ENCODE measurements around the gene FAM13A. TPM values are rescaled to one million over a fixed set of nuclear protein-coding genes. Genes with fewer than 3 reads are reported as not detected.
A peak's percentile ranks its signal among the peaks of the same experiment; 100 is the strongest.

Gene FAM13A
- total RNA-seq, 2 experiments from 2014 or later: 5.0 to 5.1 TPM

DNA sequence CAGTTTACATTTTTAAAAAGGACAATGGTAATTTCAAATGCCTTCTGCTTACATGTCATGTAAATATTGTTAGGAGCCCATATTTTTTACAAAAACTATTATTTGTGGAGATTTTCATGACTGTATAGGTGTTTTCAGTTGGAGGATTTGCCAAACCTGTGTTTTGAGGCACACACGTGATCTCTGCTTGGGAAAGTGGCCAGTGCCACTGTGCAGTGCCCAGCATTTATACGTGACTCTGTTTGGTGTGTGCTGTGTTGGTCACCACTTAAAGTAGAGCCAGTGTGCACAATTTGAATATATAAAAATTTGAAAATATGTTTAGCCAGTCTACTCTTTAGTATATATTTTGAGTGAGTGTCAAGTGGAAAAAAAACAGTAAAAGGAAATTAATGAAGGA is 332.6 kb downstream of the FAM13A start:
- Mint-ChIP-seq H3K9me3 (ENCODE audit: low read depth) (no peaks in the 10 kb centered on the region), H3K27ac (no peak overlapping the region), H3K27me3 (no peaks in the 10 kb centered on the region), H3K36me3 (ENCODE audit: low read depth) (peaks cover 6% of the 10 kb centered on the region), H3K4me3 (no peak overlapping the region), H3K4me1 (no peaks in the 10 kb centered on the region)
- ChIA-PET POLR2A (interaction anchor here (0.6 kb wide), 1 partner anchor 389 kb away, joined by 3 read pairs; no protein-coding TSS in a partner anchor), CTCF (interaction anchor here (0.8 to 1.6 kb wide), 3 partner anchors 10 to 19 kb away, joined by 3 to 4 read pairs (median 3); no protein-coding TSS in a partner anchor)
- intact Hi-C loops (cut with DNase I, micrococcal nuclease): no loop called here
- ATAC-seq (no peak), DNase-seq (no peak)

DNA sequence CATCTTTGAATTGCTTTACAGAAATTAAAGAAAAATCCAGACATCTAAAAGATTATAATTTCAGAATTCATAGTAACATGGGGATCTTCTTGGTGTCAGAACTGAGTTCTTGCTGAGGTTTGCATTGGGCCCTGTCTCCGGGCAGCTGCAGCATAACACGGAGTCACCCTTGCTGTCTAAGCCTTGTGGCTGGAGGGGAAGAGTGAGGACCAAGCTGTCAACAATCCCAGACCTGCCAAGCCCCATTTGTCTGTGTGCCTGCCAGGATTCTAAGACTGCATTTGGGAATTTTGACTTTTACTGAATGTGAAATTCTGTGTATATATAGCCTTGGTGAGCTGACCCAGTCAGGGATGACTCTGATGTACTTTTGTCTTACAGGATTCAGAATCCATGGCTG is 334.2 kb downstream of the FAM13A start:
- ChIA-PET POLR2A (no interaction called here), CTCF (no interaction called here)
- no peak for ATAC-seq

GRCh38 chr4:88722276-88722780 is 334.7 kb downstream of the FAM13A start:
- ChIA-PET POLR2A (no interaction called here), CTCF (no interaction called here)
- H3K36me3 Mint-ChIP-seq (ENCODE audit: low read depth): peaks cover 15% of the 10 kb centered on the region
- no peak overlapping the region for H3K27ac Mint-ChIP-seq
- H3K9me3 Mint-ChIP-seq (ENCODE audit: low read depth): peaks cover 4% of the 10 kb centered on the region
- ATAC-seq (no peak), DNase-seq (no peak)
- H3K4me3 Mint-ChIP-seq: no peak overlapping the region
- H3K4me1 Mint-ChIP-seq: no peaks in the 10 kb centered on the region
- intact Hi-C loops (cut with DNase I, micrococcal nuclease): no loop called here
- H3K27me3 Mint-ChIP-seq: no peaks in the 10 kb centered on the region

More for the DNA sequence above, 334.2 kb downstream of the FAM13A start:
- no peaks in the 10 kb centered on the region for H3K4me1 Mint-ChIP-seq
- peaks cover 12% of the 10 kb centered on the region for H3K36me3 Mint-ChIP-seq (ENCODE audit: low read depth)
- no peak for DNase-seq
- no peaks in the 10 kb centered on the region for H3K9me3 Mint-ChIP-seq (ENCODE audit: low read depth)
- H3K27ac Mint-ChIP-seq: no peak overlapping the region
- intact Hi-C loops (cut with DNase I, micrococcal nuclease): no loop called here
- no peaks in the 10 kb centered on the region for H3K27me3 Mint-ChIP-seq
- no peak overlapping the region for H3K4me3 Mint-ChIP-seq

GRCh38 chr4:88720451-88721428 is 336.2 kb downstream of the FAM13A start:
- no peak for DNase-seq
- POLR2A ChIA-PET: interaction anchor here (0.6 kb wide), 1 partner anchor 25 kb away, joined by 3 read pairs; no protein-coding TSS in a partner anchor
- no peaks in the 10 kb centered on the region for H3K4me1 Mint-ChIP-seq
- H3K4me3 Mint-ChIP-seq: no peak overlapping the region
- no peak overlapping the region for H3K27ac Mint-ChIP-seq
- ATAC-seq: no peak
- intact Hi-C loops (cut with DNase I, micrococcal nuclease): no loop called here
- peaks cover 29% of the 10 kb centered on the region for H3K36me3 Mint-ChIP-seq (ENCODE audit: low read depth)
- no peaks in the 10 kb centered on the region for H3K27me3 Mint-ChIP-seq
- peaks cover 14% of the 10 kb centered on the region for H3K9me3 Mint-ChIP-seq (ENCODE audit: low read depth)
- CTCF ChIA-PET: interaction anchor here (1.0 kb wide), 1 partner anchor 43 kb away, joined by 3 read pairs; no protein-coding TSS in a partner anchor

DNA sequence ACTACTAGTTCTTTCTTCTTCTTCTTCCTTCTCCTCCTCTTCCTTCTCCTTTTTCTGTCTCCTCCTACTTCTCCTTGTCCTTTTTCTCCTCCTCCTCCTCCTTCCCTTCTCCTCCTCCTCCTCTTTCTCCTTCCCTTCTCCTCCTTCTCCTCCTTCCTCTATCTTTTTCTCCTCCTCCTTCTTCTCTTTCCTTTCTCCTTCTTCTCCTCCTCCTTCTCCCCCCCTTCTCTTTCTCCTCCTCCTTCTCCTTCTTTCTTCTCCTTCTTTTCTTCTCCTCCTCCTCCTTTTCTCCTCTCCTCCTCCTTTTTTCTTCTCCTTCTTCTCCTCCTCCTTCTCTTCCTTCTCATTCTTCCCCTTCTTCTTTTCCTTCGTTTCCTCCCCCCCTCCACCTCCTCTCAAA is 337.6 kb downstream of the FAM13A start:
- POLR2A ChIA-PET: no interaction called here
- no peak overlapping the region for H3K4me3 Mint-ChIP-seq
- no peaks in the 10 kb centered on the region for H3K27me3 Mint-ChIP-seq
- peaks cover 41% of the 10 kb centered on the region for H3K36me3 Mint-ChIP-seq (ENCODE audit: low read depth)
- intact Hi-C loops (cut with DNase I, micrococcal nuclease): no loop called here
- peaks cover 16% of the 10 kb centered on the region for H3K9me3 Mint-ChIP-seq (ENCODE audit: low read depth)
- no peaks in the 10 kb centered on the region for H3K4me1 Mint-ChIP-seq
- no peak overlapping the region for H3K27ac Mint-ChIP-seq
- no peak for ATAC-seq
- no peak for DNase-seq
- CTCF ChIA-PET: interaction anchor here (1.0 kb wide), 1 partner anchor 42 kb away, joined by 3 read pairs; no protein-coding TSS in a partner anchor

- no peak overlapping the region for H3K27ac Mint-ChIP-seq
Measured at GRCh38 chr4:88718098-88718497, 338.9 kb downstream of the FAM13A start.

GRCh38 chr4:88713782-88714181 is 343.2 kb downstream of the FAM13A start:
- ATAC-seq (no peak), DNase-seq (no peak)
- H3K4me3 Mint-ChIP-seq: no peak overlapping the region
- ChIA-PET CTCF (interaction anchor here (1.0 kb wide), 1 partner anchor 167 kb away, joined by 3 read pairs; no protein-coding TSS in a partner anchor), POLR2A (no interaction called here)
- peaks cover 20% of the 10 kb centered on the region for H3K9me3 Mint-ChIP-seq (ENCODE audit: low read depth)
- intact Hi-C loops (cut with DNase I, micrococcal nuclease): no loop called here
- H3K4me1 Mint-ChIP-seq: peaks cover 9% of the 10 kb centered on the region
- no peaks in the 10 kb centered on the region for H3K27me3 Mint-ChIP-seq
- no peak overlapping the region for H3K27ac Mint-ChIP-seq
- H3K36me3 Mint-ChIP-seq (ENCODE audit: low read depth): peaks cover 79% of the 10 kb centered on the region

More at GRCh38 chr4:88718098-88718497, 338.9 kb downstream of the FAM13A start:
- Mint-ChIP-seq H3K27me3 (no peaks in the 10 kb centered on the region), H3K36me3 (ENCODE audit: low read depth) (peaks cover 49% of the 10 kb centered on the region), H3K9me3 (ENCODE audit: low read depth) (peaks cover 16% of the 10 kb centered on the region), H3K4me1 (no peaks in the 10 kb centered on the region), H3K4me3 (no peak overlapping the region)
- ChIA-PET POLR2A (no interaction called here), CTCF (interaction anchor here (0.8 to 1.5 kb wide), 2 partner anchors 13 to 87 kb away, joined by 3 read pairs; no protein-coding TSS in a partner anchor)
- ATAC-seq: no peak
- intact Hi-C loops (cut with DNase I, micrococcal nuclease): no loop called here
- no peak for DNase-seq

DNA sequence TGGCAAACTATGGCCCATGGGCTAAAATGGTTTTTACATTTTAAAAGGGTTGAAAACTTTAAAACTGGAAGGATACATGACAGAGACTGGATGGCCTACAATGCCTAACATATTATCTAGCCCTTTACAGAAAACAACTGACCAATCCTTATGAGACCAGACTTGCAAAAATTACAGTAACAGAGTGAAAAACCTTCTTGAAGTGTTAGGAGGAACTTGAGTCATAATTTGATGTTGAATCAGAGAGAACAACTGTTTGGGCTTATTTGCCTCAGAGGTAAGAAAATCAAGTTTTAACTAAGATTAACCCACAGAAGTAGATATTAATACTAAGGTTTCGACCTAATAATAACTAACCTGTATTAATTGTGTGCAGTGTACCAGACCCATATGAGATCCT is 347.0 kb downstream of the FAM13A start:
- Mint-ChIP-seq H3K36me3 (ENCODE audit: low read depth) (peaks cover 65% of the 10 kb centered on the region), H3K27me3 (no peaks in the 10 kb centered on the region), H3K27ac (peak overlapping the region; percentile 35), H3K4me3 (no peak overlapping the region), H3K9me3 (ENCODE audit: low read depth) (peaks cover 6% of the 10 kb centered on the region), H3K4me1 (peaks cover 18% of the 10 kb centered on the region)
- ATAC-seq (peak; percentile 78), DNase-seq (no peak)
- intact Hi-C loops (cut with DNase I, micrococcal nuclease): no loop called here
- ChIA-PET POLR2A (no interaction called here), CTCF (interaction anchor here (1.4 kb wide), 1 partner anchor 170 kb away, joined by 3 read pairs; no protein-coding TSS in a partner anchor)

DNA sequence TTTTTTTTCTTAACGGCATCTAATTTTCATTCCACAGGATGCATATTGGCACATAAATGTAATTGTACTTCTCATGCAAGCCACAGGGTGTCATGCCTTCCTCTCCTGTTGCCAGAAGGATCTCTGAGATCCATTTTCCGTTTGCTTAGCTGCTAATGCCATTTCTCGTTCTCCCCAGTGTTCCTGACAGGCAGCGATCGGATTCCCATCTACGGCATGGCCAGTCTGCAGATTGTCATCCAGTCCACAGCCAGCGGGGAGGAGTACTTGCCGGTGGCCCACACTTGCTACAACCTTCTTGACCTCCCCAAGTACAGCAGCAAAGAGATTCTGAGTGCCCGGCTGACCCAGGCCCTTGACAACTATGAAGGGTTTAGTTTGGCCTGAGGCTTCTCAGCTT is 350.4 kb downstream of the FAM13A start:
- DNase-seq (no peak), ATAC-seq (no peak)
- peaks cover 18% of the 10 kb centered on the region for H3K4me1 Mint-ChIP-seq
- no peak overlapping the region for H3K27ac Mint-ChIP-seq
- no peaks in the 10 kb centered on the region for H3K9me3 Mint-ChIP-seq (ENCODE audit: low read depth)
- intact Hi-C loops (cut with DNase I, micrococcal nuclease): no loop called here
- H3K27me3 Mint-ChIP-seq: no peaks in the 10 kb centered on the region
- POLR2A ChIA-PET: no interaction called here
- peaks cover 45% of the 10 kb centered on the region for H3K36me3 Mint-ChIP-seq (ENCODE audit: low read depth)
- CTCF ChIA-PET: interaction anchor here (0.8 kb wide), 1 partner anchor 304 kb away, joined by 3 read pairs; no protein-coding TSS in a partner anchor
- H3K4me3 Mint-ChIP-seq: no peak overlapping the region

GRCh38 chr4:88705805-88706492 is 351.0 kb downstream of the FAM13A start:
- no peak for DNase-seq
- Mint-ChIP-seq H3K36me3 (ENCODE audit: low read depth) (peaks cover 42% of the 10 kb centered on the region), H3K4me3 (no peak overlapping the region), H3K4me1 (peaks cover 18% of the 10 kb centered on the region), H3K27me3 (no peaks in the 10 kb centered on the region), H3K27ac (no peak overlapping the region), H3K9me3 (ENCODE audit: low read depth) (no peaks in the 10 kb centered on the region)
- intact Hi-C loops (cut with DNase I, micrococcal nuclease): no loop called here
- ChIA-PET POLR2A (no interaction called here), CTCF (interaction anchor here (0.8 to 1.3 kb wide), 4 partner anchors 10 to 304 kb away, joined by 3 read pairs; no protein-coding TSS in a partner anchor)
- no peak for ATAC-seq

GRCh38 chr4:88705223-88705622 is 351.8 kb downstream of the FAM13A start:
- H3K27ac Mint-ChIP-seq: no peak overlapping the region
- intact Hi-C loops (cut with DNase I, micrococcal nuclease): no loop called here
- POLR2A ChIA-PET: no interaction called here
- DNase-seq (no peak), ATAC-seq (peak; percentile 16)
- H3K4me3 Mint-ChIP-seq: no peak overlapping the region
- peaks cover 35% of the 10 kb centered on the region for H3K36me3 Mint-ChIP-seq (ENCODE audit: low read depth)
- CTCF ChIA-PET: interaction anchor here (0.6 to 1.3 kb wide), 4 partner anchors 10 to 126 kb away, joined by 3 read pairs; no protein-coding TSS in a partner anchor
- H3K27me3 Mint-ChIP-seq: no peaks in the 10 kb centered on the region
- no peaks in the 10 kb centered on the region for H3K9me3 Mint-ChIP-seq (ENCODE audit: low read depth)
- peaks cover 18% of the 10 kb centered on the region for H3K4me1 Mint-ChIP-seq

All from activated CD4-positive, alpha-beta T cell treated with anti-CD3 and anti-CD28 coated beads for 36 hours (primary cell).